Testis (tissue), 5 donors: ENCODE measurements around the gene MEP1B. TPM values are rescaled to one million over a fixed set of nuclear protein-coding genes. Genes with fewer than 3 reads are reported as not detected.

Source experiments
- DNase-seq: peaks from one replicate; pipeline ENCODE4 v3.0.0-alpha.2; 2019
- H3K27ac ChIP-seq, 2 donors: fragments of 200-600 bp; sonication (generic); one replicate each; pipeline ENCODE4 v1.5.1; 2019
- H3K27me3 ChIP-seq: fragments of 200-600 bp; sonication (generic); one replicate; pipeline ENCODE4 v1.5.1; 2019
- H3K36me3 ChIP-seq: fragments of 200-600 bp; sonication (generic); one replicate; pipeline ENCODE4 v1.5.1; 2017; ENCODE audit warnings: low read depth; ENCODE audit errors: missing control alignments
- H3K4me1 ChIP-seq: fragments of 200-600 bp; sonication (generic); one replicate; pipeline ENCODE4 v1.5.1; 2019
- H3K4me3 ChIP-seq, 2 donors: fragments of 200-600 bp; sonication (generic); one replicate each; pipeline ENCODE4 v1.5.1; 2017 to 2019
- H3K9me3 ChIP-seq: fragments of 200-600 bp; sonication (generic); one replicate; pipeline ENCODE4 v1.5.1; 2017
- POLR2A ChIP-seq: fragments of 450-650 bp; IDR thresholded peaks from one replicate; pipeline ENCODE4 v1.6.1; 2017; ENCODE audit warnings: antibody characterized with exemption, mild to moderate bottlenecking, moderate library complexity
- WGBS, 2 donors: methylation state at CpG; one replicate each; pipeline ENCODE4 v1.1.5; 2018; 5-methylcytosine and 5-hydroxymethylcytosine counted together
- intact Hi-C: fragments of 100-400 bp; cut with DNase I; formaldehyde crosslinking; loops from one replicate; pipeline ENCODE4 v1.15.1; 2023; ENCODE audit warnings: low total_unique reads
- long read RNA-seq, 2 donors: transcript quantifications; one replicate each; lab custom pipeline, GENCODE V29; 2026
- polyA plus RNA-seq: library from polyadenylated mRNA; stranded (reverse); fragments of 350-450 nt; fragmentation: Illumina TruSeq; extraction: RNeasy Lipid Tissue Mini Kit (QIAGEN cat#74804); gene quantifications from one replicate; pipeline ENCODE4 v1.2.3, GENCODE V29; 2014; ENCODE audit warnings: low read depth, low replicate concordance; ENCODE audit not compliant: insufficient read depth
- total RNA-seq, 2 donors: library from RNA; depleted of rRNA; stranded (reverse); fragments of >200 nt; gene quantifications; one replicate each; pipeline ENCODE4 v1.2.3, GENCODE V29; 2016
- TF ChIP-seq, protein P1 (sequence below), 3 experiments: fragments of 450-650 bp in 2 of 3; fragments of 200-600 bp in 1 of 3; sonication (generic) in 1 of 3; IDR thresholded peaks; one replicate each; pipeline ENCODE4 v1.5.1; 2016 to 2019; ENCODE audit warnings: antibody characterized with exemption in 3 of 3, mild to moderate bottlenecking in 2 of 3, moderate library complexity in 1 of 3

Gene MEP1B
- under 1 TPM; 0.19 to 0.39 TPM for total RNA-seq
- polyA plus RNA-seq, result 0.78 TPM
- long read RNA-seq, donor 1, result 0 reads
- long read RNA-seq, donor 2, result 0 reads

DNA sequence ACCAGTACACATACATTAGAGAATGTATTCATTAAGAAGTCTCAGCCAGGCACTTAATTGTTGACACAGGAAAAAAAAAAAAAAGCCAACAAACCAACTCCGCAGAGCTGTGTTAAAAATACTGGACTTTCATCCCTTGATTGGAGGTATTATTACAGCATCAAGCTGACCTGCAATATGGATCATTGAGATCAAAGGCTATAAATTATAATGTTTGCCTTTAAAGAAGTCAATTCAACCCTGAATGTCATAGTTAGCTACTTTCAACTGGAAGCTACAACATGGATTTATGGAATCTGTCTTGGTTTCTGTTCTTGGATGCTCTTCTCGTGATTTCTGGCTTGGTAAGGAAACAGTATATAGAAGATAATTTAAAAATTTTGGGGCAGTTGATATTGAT, at the start of gene MEP1B:
Gene MEP1B, plus strand, starts transcription at position 250 of the 400 bp plus-strand sequence. Its CDS starts 32 bp downstream, at position 282.
- no peaks in the 10 kb centered on the region for H3K4me1 ChIP-seq
- no peaks in the 10 kb centered on the region for H3K9me3 ChIP-seq
- intact Hi-C loops, result no loop called here
- TF ChIP-seq POLR2A, result no peak
- TF ChIP-seq, protein P1, sequence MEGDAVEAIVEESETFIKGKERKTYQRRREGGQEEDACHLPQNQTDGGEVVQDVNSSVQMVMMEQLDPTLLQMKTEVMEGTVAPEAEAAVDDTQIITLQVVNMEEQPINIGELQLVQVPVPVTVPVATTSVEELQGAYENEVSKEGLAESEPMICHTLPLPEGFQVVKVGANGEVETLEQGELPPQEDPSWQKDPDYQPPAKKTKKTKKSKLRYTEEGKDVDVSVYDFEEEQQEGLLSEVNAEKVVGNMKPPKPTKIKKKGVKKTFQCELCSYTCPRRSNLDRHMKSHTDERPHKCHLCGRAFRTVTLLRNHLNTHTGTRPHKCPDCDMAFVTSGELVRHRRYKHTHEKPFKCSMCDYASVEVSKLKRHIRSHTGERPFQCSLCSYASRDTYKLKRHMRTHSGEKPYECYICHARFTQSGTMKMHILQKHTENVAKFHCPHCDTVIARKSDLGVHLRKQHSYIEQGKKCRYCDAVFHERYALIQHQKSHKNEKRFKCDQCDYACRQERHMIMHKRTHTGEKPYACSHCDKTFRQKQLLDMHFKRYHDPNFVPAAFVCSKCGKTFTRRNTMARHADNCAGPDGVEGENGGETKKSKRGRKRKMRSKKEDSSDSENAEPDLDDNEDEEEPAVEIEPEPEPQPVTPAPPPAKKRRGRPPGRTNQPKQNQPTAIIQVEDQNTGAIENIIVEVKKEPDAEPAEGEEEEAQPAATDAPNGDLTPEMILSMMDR (IDR thresholded peaks at IDR 0.05), result no peak
- no peaks in the 10 kb centered on the region for H3K36me3 ChIP-seq
- WGBS, 2 donors, result 82 to 88% methylated on average over 2 of the region's 2 CpGs
- no peak for DNase-seq
- no peak within 1 kb of the TSS for H3K4me3 ChIP-seq
- H3K27ac ChIP-seq, result no peak within 1 kb of the TSS
- no peaks in the 10 kb centered on the region for H3K27me3 ChIP-seq

DNA sequence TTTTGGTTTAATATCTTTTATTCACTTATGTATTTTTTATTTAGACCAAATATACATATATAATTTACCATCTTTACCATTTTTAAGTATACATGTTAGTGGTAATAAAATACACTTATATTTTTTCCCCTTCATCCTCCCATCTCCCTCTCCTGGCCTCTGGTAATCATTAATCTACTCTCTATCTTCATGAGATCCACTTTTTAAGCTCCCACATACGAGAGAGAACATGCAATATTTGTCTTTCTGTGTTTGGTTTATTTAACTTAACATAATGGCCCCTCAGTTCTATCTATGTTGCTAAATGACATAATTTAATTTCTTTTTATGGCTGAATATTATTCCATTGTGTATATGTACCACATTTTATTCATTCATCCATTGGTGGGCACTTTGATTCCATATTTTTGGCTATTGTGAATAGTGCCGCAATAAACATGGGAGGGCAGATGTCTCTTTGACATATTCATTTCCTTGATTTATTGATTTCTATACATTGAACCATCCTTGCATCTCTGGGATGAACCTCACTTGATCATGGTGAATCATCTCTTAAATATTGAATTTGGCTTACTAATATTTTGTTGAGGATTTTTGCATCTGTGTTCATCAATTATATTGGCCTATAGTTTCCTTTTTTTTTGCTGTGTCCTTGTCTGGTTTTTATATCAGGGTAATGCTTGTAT, 41.5 kb upstream of the MEP1B start:
- Histone ChIP-seq H3K36me3 (no peaks in the 10 kb centered on the region), H3K27ac (no peak overlapping the region), H3K27me3 (no peaks in the 10 kb centered on the region), H3K4me1 (no peaks in the 10 kb centered on the region), H3K4me3 (no peak overlapping the region), H3K9me3 (no peaks in the 10 kb centered on the region)
- DNase-seq, result no peak
- WGBS, 2 donors, result 61 to 91% methylated on average over 2 of the region's 2 CpGs
- TF ChIP-seq, protein P1 (IDR thresholded peaks at IDR 0.05), result no peak
- no peak for TF ChIP-seq POLR2A
- intact Hi-C loops, result no loop called here

DNA sequence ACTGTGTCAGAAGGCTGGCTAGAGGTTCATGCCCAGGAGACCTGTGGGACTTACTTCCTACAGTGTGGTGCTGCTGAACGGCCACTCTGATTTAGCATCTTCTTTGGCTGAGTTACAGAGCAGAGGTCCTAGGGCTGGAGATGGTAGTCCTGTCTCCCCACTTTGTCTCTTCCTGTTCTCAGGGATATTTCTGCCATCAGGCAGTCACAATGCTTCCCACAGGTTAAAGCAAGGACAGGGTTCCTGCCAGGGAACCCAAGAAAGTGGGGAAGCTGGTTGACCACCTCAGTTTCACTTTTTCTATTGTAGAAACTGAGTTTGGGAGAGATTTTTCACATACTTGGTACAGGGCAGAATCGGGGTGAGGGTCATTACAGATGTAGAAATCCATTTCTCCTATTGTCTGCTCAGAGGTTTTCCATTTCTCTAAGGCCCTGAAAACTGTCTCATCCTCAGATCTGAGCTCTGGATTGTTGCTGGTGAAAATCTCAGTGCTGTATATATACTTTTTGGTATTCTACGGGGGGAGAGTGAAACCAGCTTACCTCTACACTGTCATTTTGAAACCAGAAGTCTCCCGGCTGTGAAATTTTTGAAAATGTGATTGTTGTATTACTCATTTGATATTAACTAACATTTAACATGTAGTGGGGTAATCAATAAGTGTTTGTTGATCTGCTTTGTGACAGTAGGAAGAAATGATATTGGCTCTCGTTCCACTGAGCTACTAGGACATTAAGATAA, 37.0 kb upstream of the MEP1B start:
- H3K4me1 ChIP-seq, result no peaks in the 10 kb centered on the region

DNA sequence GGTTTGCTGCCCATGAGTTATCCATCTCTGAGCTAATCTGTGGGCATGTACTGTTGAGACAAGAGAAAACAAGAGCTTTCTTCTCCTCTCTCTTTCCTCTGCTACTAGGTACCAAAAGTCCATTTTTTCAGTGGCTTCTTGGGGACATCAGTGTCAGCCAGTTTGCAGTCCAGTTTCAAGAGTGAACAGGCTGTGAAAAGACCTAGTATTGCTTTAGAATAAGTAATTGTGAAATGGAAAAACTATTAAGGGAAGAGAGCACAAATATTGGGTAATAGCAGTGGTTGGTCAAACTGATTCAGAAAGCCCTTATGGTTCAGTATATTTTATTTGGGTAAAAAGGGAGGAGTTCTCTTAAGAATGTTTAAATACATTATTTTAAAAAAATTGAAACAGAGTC, 33.0 kb upstream of the MEP1B start:
- intact Hi-C loops, result loop anchor here (5.0 kb wide), 1 partner anchor 395 kb away; no protein-coding TSS in a partner anchor
- Histone ChIP-seq H3K9me3 (no peaks in the 10 kb centered on the region), H3K4me1 (no peaks in the 10 kb centered on the region), H3K27ac (no peak overlapping the region), H3K36me3 (no peaks in the 10 kb centered on the region), H3K27me3 (no peaks in the 10 kb centered on the region), H3K4me3 (no peak overlapping the region)
- no peak for DNase-seq
- no peak for TF ChIP-seq POLR2A
- TF ChIP-seq, protein P1 (IDR thresholded peaks at IDR 0.05), result no peak

More for the DNA sequence above, 37.0 kb upstream of the MEP1B start:
- Histone ChIP-seq H3K9me3 (no peaks in the 10 kb centered on the region), H3K4me3 (no peak overlapping the region), H3K27me3 (no peaks in the 10 kb centered on the region), H3K36me3 (no peaks in the 10 kb centered on the region), H3K27ac (no peak overlapping the region)
- intact Hi-C loops, result no loop called here
- 94 to 98% methylated on average over 5 of the region's 5 CpGs for WGBS, 2 donors
- TF ChIP-seq, protein P1 (IDR thresholded peaks at IDR 0.05), result no peak
- TF ChIP-seq POLR2A, result no peak
- DNase-seq, result no peak
